VCaP (cell line): Measurements from ENCODE around the gene HCST.

Source experiments
- H3K27ac ChIP-seq: fragments of 450-650 bp; 2 replicates; pipeline ENCODE4 v1.5.1; 2017
- TF ChIP-seq, protein P1 (sequence below): fragments of 450-650 bp; conservative IDR thresholded peaks from 2 replicates; pipeline ENCODE4 v1.5.1; 2017; ENCODE audit warnings: mild to moderate bottlenecking, moderate library complexity

HCST gene

DNA sequence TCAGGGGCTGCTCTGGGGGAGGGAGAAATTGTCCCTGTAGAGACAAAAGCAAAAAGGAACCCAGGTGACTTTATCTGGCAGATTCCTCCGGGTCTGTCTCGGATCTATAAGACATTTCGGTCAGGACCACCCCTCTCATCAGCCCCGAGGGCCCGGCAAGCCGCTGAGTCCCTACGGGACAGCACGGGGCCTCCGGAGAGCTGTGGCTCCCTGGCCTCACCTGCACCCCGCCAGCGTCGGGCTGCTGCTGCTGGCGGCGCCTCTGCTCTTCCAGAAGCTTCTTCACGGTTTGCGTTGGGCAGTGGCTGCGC lies 3.9 kb upstream of the HCST start:
- TF ChIP-seq, protein P1, sequence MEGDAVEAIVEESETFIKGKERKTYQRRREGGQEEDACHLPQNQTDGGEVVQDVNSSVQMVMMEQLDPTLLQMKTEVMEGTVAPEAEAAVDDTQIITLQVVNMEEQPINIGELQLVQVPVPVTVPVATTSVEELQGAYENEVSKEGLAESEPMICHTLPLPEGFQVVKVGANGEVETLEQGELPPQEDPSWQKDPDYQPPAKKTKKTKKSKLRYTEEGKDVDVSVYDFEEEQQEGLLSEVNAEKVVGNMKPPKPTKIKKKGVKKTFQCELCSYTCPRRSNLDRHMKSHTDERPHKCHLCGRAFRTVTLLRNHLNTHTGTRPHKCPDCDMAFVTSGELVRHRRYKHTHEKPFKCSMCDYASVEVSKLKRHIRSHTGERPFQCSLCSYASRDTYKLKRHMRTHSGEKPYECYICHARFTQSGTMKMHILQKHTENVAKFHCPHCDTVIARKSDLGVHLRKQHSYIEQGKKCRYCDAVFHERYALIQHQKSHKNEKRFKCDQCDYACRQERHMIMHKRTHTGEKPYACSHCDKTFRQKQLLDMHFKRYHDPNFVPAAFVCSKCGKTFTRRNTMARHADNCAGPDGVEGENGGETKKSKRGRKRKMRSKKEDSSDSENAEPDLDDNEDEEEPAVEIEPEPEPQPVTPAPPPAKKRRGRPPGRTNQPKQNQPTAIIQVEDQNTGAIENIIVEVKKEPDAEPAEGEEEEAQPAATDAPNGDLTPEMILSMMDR = no peak
- H3K27ac ChIP-seq = peak overlapping the region; percentile 91

DNA sequence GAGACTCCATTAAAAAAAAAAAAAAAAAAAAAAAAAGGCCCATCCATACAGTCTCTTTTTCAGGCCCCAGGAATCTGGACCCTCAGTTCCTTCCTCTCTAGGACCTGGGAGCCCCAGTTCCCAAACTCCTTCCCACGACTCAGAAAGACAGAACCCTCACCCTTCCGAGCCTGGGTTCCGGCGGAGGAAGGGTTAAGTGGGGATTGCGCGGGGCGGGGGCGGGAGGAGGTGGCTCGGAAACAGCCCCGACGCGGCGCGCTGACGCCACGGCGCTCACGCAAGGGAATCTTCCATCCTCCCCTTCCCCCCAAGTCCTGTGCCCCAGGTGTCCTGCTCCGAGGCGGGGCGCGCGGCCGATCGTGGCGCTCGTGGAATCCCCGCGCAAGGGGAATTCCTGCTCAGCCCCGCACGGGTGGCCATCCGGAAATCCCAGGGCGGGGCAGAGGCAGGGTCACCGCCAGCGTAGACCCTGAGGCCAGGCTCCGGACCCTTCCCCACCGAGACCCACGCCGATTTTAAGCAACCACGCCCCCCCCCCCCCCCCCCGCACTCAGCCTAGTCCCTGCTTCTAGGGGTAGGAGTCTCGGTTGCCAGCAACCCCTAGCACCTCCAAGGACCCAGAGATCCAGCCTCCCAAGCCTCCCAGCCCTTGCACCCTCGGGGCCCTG lies 2.6 kb upstream of the HCST start:
- TF ChIP-seq, protein P1 = no peak
- peak overlapping the region; percentile 91 for H3K27ac ChIP-seq

DNA sequence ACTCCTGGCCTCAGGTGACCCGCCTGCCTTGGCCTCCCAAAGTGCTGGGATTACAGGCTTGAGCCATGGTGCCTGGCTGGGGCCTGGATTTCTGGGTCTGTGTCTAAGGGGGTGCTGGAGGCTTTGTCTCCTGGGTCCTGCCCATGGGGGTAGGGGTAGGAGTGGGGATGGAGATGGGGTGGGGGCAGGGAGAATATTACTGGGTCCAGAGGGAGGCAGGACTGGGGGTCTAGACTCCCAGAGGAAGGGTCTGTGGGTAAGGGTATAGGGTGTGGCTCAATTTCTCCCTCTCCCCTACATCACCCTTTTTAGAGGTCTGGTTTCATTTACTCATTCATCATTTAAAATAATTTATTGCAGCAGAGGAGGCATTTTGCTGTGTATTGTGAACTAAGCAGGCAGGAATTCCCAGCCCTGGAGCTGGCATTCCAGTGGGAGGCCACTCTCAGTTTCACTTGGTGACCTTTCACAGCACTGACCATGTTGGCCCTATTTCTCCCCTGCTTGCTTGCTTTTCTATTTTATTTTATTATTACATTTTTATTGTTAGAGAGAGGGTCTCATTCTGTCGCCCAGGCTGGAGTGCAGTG lies 1.2 kb upstream of the HCST start:
- peak overlapping the region; percentile 91 for H3K27ac ChIP-seq
- TF ChIP-seq, protein P1 = no peak

DNA sequence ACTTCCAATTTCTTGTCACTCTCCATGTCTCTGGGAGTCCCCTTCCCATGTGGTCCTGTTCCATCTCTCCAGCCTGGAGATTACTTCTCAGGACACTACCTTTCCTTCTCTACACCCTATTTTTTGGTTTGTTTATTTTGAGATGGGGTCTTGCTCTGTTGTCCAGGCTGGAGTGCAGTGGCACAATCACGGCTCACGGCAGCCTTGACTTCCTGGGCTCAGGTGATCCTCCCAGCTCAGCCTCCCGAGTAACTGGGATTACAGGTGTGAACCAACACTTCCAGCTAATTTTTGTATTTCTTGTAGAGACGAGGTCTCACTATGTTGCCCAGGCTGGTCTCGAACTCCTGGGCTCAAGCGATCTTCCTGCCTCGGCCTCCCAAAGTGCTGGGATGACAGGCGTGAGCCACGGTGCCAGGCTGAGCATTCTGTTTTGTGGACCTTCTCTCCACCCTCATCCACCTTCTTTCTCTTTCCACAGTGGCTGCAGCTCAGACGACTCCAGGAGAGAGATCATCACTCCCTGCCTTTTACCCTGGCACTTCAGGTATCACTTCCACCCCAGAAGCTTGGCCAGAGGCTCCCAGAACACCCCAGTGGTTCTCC lies 644 bp downstream of the HCST start:
- peak overlapping the region; percentile 52; the same call in 1 of the 2 replicates for H3K27ac ChIP-seq
- TF ChIP-seq, protein P1 = no peak

DNA sequence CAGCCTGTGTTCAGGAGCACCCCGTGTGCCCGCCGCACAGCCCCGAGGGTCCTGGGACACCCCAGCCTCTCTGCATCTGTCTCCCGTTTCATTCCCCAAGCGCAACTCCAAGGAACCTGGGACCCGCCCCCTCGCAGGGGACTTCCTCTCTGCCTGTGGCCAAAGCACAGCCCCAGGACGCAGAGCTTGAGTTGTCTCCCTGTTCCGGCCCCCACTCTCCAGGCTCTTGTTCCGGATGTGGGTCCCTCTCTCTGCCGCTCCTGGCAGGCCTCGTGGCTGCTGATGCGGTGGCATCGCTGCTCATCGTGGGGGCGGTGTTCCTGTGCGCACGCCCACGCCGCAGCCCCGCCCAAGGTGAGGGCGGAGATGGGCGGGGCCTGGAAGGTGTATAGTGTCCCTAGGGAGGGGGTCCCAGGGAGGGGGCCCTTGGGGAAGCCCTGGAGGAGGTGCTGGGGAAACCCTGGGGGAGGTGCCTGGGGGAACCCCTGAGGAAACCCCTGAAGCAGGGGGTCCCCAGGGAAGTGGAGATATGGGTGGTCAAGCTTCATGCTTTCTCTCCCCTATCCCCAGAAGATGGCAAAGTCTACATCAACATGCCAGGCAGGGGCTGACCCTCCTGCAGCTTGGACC lies 1.3 kb downstream of the HCST start:
- TF ChIP-seq, protein P1 = no peak
- peak overlapping the region; percentile 52; the same call in 1 of the 2 replicates for H3K27ac ChIP-seq

DNA sequence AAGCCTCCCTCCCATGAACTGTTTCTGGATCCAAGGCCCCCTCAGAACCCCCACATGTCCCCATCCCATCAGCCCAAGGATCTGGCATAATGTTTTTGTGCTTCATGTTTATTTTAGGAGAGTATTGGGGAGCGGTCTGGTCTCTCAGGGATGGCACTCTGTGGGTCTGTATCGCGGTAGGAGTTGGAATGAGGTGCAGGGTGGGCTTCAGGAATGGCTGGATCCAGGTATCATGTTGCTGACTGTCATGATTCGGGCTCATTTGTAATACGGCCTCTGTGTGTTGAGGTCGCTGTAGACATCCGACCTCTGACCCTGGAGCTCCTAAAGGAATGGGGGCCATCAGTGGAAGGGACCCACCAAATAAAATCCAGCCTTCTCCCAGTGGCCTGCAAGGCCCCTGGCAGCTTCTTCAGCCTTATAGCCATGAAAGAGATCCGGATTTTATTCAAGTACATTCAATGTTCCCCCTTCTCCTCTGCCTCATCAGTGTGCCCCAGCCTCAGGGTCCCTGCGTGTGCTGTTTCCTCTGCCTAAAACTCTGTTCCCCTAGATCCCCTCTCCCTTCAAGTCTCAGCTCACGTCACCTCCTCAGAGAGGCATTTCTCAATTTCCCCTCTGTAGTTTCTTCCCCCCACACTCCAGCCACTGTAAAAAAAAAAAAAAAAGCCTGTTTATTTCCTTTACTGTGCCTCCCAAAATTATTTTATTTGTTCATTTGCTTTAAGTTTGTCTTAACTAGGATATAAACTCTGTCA lies 2.2 kb downstream of the HCST start:
- no peak overlapping the region for H3K27ac ChIP-seq
- TF ChIP-seq, protein P1 = no peak
